ENCODE data around the gene CES1. TPM values are rescaled to one million over a fixed set of nuclear protein-coding genes. Genes with fewer than 3 reads are reported as not detected.
"Not testable (repeated sequence)": the region's sequence is repeated elsewhere in the genome, so short reads cannot be mapped to it uniquely, and the experiment has no call there.

Gene CES1
- total and polyA plus RNA-seq, 2 experiments from 2014 or later: 0.76 TPM; not detected in 1

GRCh38 chr16:55836158-55836611 is 3.3 kb upstream of the CES1 start:
- no peak overlapping the region for H3K4me2 ChIP-seq (ENCODE audit: unreplicated experiment)
- H3K36me3 ChIP-seq (ENCODE audit: low read depth): no peaks in the 10 kb centered on the region
- H4K20me1 ChIP-seq (ENCODE audit: insufficient read depth): no peaks in the 10 kb centered on the region
- no peak overlapping the region for H3K9ac ChIP-seq
- no peak overlapping the region for H3K27ac ChIP-seq
- TF ChIP-seq EZH2phosphoT487 (IDR thresholded peaks at IDR 0.05; ENCODE audit: insufficient read depth, low read depth) (no peak), EZH2 (IDR thresholded peaks at IDR 0.05; ENCODE audit: insufficient read depth, poor library complexity, severe bottlenecking) (no peak)
- 21% methylated on average over 4 of the region's 4 CpGs for WGBS, 2 experiments (ENCODE audit: low coverage in 1 of 2, low lambda C conversion rate in 2 of 2, missing lambda C conversion rate in 2 of 2)
- no peak overlapping the region for H2AFZ ChIP-seq
- H3K79me2 ChIP-seq (ENCODE audit: insufficient read depth): no peaks in the 10 kb centered on the region
- DNase-seq: no peak
- H3K4me1 ChIP-seq (ENCODE audit: insufficient read depth): no peaks in the 10 kb centered on the region
- no peaks in the 10 kb centered on the region for H3F3A ChIP-seq (ENCODE audit: insufficient read depth)
- H3K27me3 ChIP-seq (replicated peaks; ENCODE audit: insufficient read depth): no peaks in the 10 kb centered on the region
- no peaks in the 10 kb centered on the region for H3K9me2 ChIP-seq (ENCODE audit: insufficient read depth)
- H3K9me3 ChIP-seq (ENCODE audit: low read depth): no peaks in the 10 kb centered on the region
- H3K4me3 ChIP-seq: no peak overlapping the region
- in situ Hi-C loops (cut with MboI): no loop called here

GRCh38 chr16:55835581-55835980 is 2.7 kb upstream of the CES1 start:
- DNase-seq: no peak
- in situ Hi-C loops (cut with MboI): no loop called here
- H4K20me1 ChIP-seq (ENCODE audit: insufficient read depth): no peaks in the 10 kb centered on the region

GRCh38 chr16:55835173-55835572 is 2.3 kb upstream of the CES1 start:
- DNase-seq; H3K4me2 ChIP-seq (ENCODE audit: unreplicated experiment); H3K4me3 ChIP-seq; H2AFZ ChIP-seq; H3K27ac ChIP-seq; H3K9me2 ChIP-seq (ENCODE audit: insufficient read depth); H3K79me2 ChIP-seq (ENCODE audit: insufficient read depth); H4K20me1 ChIP-seq (ENCODE audit: insufficient read depth); H3K4me1 ChIP-seq (ENCODE audit: insufficient read depth); H3K36me3 ChIP-seq (ENCODE audit: low read depth); H3K9ac ChIP-seq; H3K9me3 ChIP-seq (ENCODE audit: low read depth); in situ Hi-C loops (cut with MboI); H3K27me3 ChIP-seq (replicated peaks; ENCODE audit: insufficient read depth); H3F3A ChIP-seq (ENCODE audit: insufficient read depth): not testable (repeated sequence)
- 73 to 90% methylated on average over 3 of the region's 3 CpGs for whole genome bisulfite sequencing, 2 experiments (ENCODE audit: low coverage in 1 of 2, low lambda C conversion rate in 2 of 2, missing lambda C conversion rate in 2 of 2)

More at GRCh38 chr16:55835581-55835980, 2.7 kb upstream of the CES1 start:
- Histone ChIP-seq H3K79me2 (ENCODE audit: insufficient read depth) (no peaks in the 10 kb centered on the region), H3K9me3 (ENCODE audit: low read depth) (no peaks in the 10 kb centered on the region), H3K9ac (no peak overlapping the region), H3K4me3 (no peak overlapping the region), H3K27me3 (replicated peaks; ENCODE audit: insufficient read depth) (no peaks in the 10 kb centered on the region), H3K4me1 (ENCODE audit: insufficient read depth) (no peaks in the 10 kb centered on the region), H3K4me2 (ENCODE audit: unreplicated experiment) (no peak overlapping the region), H3F3A (ENCODE audit: insufficient read depth) (no peaks in the 10 kb centered on the region), H2AFZ (no peak overlapping the region), H3K9me2 (ENCODE audit: insufficient read depth) (no peaks in the 10 kb centered on the region), H3K36me3 (ENCODE audit: low read depth) (no peaks in the 10 kb centered on the region), H3K27ac (no peak overlapping the region)
- 5 to 6% methylated on average over 1 of the region's 1 CpG for WGBS, 2 experiments (ENCODE audit: low coverage in 1 of 2, low lambda C conversion rate in 2 of 2, missing lambda C conversion rate in 2 of 2)
- TF ChIP-seq EZH2phosphoT487 (IDR thresholded peaks at IDR 0.05; ENCODE audit: insufficient read depth, low read depth) (no peak), EZH2 (IDR thresholded peaks at IDR 0.05; ENCODE audit: insufficient read depth, poor library complexity, severe bottlenecking) (no peak)

- 66 to 68% methylated on average over 7 of the region's 7 CpGs for WGBS, 2 experiments (ENCODE audit: low coverage in 1 of 2, low lambda C conversion rate in 2 of 2, missing lambda C conversion rate in 2 of 2)
These were observed 1.2 kb upstream of the CES1 start for GRCh38 chr16:55834049-55834448.

GRCh38 chr16:55832425-55832772 is 497 bp downstream of the CES1 start:
- Histone ChIP-seq H3K36me3 (ENCODE audit: low read depth) (no peaks in the 10 kb centered on the region), H3K27ac (no peak overlapping the region), H3K4me2 (ENCODE audit: unreplicated experiment) (no peak overlapping the region), H3K9me2 (ENCODE audit: insufficient read depth) (no peaks in the 10 kb centered on the region), H2AFZ (no peak overlapping the region), H3K27me3 (replicated peaks; ENCODE audit: insufficient read depth) (no peaks in the 10 kb centered on the region), H4K20me1 (ENCODE audit: insufficient read depth) (no peaks in the 10 kb centered on the region), H3K4me3 (no peak overlapping the region), H3K9me3 (ENCODE audit: low read depth) (no peaks in the 10 kb centered on the region), H3F3A (ENCODE audit: insufficient read depth) (no peaks in the 10 kb centered on the region), H3K9ac (no peak overlapping the region), H3K79me2 (ENCODE audit: insufficient read depth) (no peaks in the 10 kb centered on the region), H3K4me1 (ENCODE audit: insufficient read depth) (no peaks in the 10 kb centered on the region)
- DNase-seq: no peak
- in situ Hi-C loops (cut with MboI): loop anchor here (5.0 kb wide), 1 partner anchor 70 kb away; no protein-coding TSS in a partner anchor
- TF ChIP-seq EZH2 (IDR thresholded peaks at IDR 0.05; ENCODE audit: insufficient read depth, poor library complexity, severe bottlenecking): no peak
- TF ChIP-seq EZH2phosphoT487 (IDR thresholded peaks at IDR 0.05; ENCODE audit: insufficient read depth, low read depth): no peak
- WGBS, 2 experiments (ENCODE audit: low coverage in 1 of 2, low lambda C conversion rate in 2 of 2, missing lambda C conversion rate in 2 of 2): 37 to 42% methylated on average over 17 of the region's 17 CpGs

More at GRCh38 chr16:55834049-55834448, 1.2 kb upstream of the CES1 start:
- no peak for DNase-seq
- Histone ChIP-seq H3K9me3 (ENCODE audit: low read depth) (no peaks in the 10 kb centered on the region), H3K79me2 (ENCODE audit: insufficient read depth) (no peaks in the 10 kb centered on the region), H3K4me1 (ENCODE audit: insufficient read depth) (no peaks in the 10 kb centered on the region), H3K4me2 (ENCODE audit: unreplicated experiment) (no peak overlapping the region), H4K20me1 (ENCODE audit: insufficient read depth) (no peaks in the 10 kb centered on the region), H3K27me3 (replicated peaks; ENCODE audit: insufficient read depth) (no peaks in the 10 kb centered on the region), H3F3A (ENCODE audit: insufficient read depth) (no peaks in the 10 kb centered on the region), H3K27ac (no peak overlapping the region), H3K9me2 (ENCODE audit: insufficient read depth) (no peaks in the 10 kb centered on the region), H3K9ac (no peak overlapping the region), H3K4me3 (no peak overlapping the region), H2AFZ (no peak overlapping the region), H3K36me3 (ENCODE audit: low read depth) (no peaks in the 10 kb centered on the region)
- TF ChIP-seq EZH2 (IDR thresholded peaks at IDR 0.05; ENCODE audit: insufficient read depth, poor library complexity, severe bottlenecking) (no peak), EZH2phosphoT487 (IDR thresholded peaks at IDR 0.05; ENCODE audit: insufficient read depth, low read depth) (no peak)
- in situ Hi-C loops (cut with MboI): loop anchor here (5.0 kb wide), 1 partner anchor 72 kb away; no protein-coding TSS in a partner anchor

Data from GM23248 (cell line).